Stimulated activated CD8-positive, alpha-beta memory T cell treated with anti-CD3 and anti-CD28 coated beads, Interleukin-7, amount 100 ng/mL, for 1 hour (primary cell): ENCODE measurements around the gene GALNT9.
"Not testable (repeated sequence)": the region's sequence is repeated elsewhere in the genome, so short reads cannot be mapped to it uniquely, and the experiment has no call there.

Source experiments
- DNase-seq, 2 donors: peaks; one replicate each; pipeline ENCODE4 v3.0.0-alpha.2; 2020; ENCODE audit warnings: low read depth in 2 of 2

GALNT9 gene

DNA sequence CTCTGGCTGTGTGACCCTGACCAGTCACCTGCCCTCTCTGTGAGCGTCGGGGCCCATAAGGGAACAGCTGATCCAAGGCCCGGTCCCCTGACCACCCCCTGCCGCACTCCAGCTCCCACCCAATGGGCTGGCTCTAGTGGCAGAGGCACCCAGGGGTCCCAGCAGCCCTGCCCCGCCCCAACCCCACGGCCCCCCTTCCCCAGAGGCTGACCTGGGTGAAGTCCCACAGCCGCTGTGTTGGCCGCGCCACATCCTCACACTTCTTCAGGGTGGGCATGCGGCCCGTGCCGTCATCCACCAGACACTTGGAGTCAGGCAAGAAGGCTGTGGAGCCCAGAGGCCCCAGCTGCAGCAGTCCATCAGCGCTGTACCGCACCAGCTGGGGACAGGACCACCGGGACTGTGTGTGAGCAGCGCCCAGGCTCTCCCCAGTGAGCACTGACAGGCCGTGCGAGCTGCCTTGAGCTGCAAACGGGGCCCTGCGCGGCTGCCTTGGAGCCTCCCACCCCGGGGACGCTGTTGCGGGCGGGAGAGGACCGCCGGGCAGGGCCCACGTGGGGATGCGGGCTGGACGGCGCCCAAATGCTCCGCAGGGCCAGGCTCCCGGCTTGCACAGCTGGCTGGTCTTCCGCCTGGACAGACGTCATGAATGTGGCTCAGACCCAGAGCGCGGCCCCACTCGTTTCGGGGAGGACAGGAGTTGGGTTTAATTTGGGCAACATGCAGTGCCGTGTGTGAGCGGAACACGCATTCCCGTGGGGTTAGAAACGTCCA, 131.6 kb downstream of the GALNT9 start:
- no peak for DNase-seq

DNA sequence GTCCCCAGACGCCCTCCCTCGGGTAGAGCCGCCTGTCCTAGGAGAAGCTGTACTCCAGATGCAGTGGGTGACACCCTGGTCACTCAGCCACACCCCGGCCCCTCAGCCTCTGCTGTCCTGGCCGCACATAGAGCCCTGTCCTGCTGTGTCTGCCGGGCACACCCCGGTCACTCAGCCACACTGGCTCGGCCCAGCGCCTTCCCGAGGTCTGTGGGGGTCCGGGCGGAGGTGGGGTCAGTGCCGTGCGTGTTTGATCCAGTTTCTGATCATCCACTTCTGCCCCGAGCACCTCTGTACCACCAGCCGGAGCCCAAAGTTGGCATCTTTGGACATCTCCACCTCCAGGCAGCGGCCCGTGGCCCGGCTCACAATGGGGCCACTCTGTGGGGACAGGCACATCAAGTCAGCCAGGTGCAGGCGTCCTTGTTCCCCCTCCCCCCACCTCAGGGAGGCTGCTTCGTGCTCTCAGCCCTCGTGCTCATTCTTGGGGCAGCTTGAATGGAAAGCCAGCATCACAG, 132.5 kb downstream of the GALNT9 start:
- no peak for DNase-seq

DNA sequence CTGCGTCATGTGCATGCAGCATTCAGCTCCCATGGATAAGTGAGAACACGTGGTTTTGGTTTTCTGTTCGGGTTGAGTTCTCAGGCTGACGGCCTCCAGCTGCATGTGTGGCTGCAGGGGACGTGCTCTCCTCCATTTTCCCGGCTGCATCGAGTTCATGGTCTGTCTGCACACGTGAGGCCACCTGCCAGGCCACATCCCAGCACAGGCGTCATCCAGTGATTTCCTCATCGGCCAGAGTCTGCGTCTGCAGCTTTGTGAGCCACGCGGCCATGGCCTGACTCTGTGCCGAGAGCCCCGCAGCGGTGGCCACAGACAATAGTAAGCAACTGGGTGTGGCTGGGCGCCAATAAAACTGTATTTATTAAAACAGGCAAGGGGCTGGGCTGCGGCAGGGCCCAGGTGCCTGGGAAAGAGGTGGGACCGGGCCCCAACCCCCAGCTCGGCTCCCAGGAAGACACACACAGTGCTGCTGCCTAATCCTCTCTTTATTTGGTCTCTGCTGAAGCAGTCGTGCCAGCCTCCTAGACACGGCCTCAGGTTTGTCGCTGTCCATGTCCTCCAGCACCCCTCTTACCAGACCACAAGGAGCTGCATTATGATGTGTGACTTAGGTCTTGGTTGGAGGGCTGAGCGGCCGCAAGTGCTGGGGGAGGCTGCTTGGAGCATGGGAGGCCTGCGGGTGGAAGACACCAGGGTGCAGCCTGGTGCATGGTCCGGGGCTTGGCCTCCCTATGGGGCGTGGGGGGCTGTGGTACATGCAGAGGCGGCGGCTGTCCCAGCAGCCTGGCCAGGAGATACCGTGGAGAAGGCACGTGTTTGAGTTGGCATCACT, 133.1 kb downstream of the GALNT9 start:
- DNase-seq: no peak

DNA sequence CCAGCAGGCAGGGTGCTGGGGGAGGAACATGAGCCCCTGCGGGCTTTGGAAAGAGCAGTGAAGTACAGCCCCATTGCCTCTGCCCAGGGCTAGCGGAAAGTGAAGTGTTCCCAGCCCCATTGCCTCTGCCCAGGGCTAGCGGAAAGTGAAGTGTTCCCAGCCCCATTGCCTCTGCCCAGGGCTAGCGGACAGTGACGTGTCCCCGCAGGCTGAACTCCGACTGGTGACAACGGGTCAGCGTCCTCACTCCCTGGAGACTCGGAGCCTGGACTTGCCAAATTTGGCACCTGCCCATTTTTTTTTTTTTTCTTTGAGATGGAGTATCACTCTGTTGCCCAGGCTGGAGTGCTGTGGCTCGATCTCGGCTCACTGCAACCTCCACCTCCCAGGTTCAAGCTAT, 134.1 kb downstream of the GALNT9 start:
- DNase-seq: not testable (repeated sequence)

DNA sequence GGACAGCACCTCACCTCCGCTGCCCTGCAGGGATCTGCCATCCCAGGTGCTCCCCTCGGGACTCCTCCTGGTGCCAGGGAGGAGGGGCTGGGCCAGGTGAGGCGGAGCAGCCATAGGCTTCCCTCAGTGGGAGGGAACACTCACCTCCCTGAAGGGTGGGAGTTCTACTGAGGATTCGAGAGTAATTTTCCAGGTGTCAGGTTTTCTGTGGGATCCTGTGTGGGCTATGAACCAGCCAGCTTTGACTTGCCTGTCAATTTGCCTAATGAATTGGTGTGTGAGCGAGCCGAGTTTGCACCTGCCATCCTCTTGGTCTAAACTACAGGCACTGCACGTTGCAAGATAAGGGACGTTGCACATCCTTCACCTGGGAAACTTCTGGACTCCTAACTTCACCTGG, 134.8 kb downstream of the GALNT9 start:
- no peak for DNase-seq

DNA sequence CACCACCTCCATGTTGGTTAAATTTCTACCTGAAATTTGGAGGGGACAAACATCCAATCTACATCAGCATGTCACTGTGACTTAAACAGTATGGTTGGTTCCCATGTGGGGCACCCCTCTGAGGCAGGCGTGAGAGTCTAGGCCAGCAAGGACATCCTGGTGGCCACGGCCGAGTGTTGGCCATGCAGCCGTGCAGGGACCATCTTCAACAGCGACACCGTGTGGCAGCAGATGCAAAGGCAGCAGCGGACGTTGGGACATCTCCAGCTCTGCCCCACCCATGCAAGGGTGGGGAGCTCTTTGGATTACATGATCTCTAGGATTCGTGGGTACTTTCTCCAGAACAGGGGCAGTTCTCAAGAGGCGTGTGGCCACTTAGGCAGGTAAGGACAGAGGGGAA, 135.3 kb downstream of the GALNT9 start:
- DNase-seq: no peak

DNA sequence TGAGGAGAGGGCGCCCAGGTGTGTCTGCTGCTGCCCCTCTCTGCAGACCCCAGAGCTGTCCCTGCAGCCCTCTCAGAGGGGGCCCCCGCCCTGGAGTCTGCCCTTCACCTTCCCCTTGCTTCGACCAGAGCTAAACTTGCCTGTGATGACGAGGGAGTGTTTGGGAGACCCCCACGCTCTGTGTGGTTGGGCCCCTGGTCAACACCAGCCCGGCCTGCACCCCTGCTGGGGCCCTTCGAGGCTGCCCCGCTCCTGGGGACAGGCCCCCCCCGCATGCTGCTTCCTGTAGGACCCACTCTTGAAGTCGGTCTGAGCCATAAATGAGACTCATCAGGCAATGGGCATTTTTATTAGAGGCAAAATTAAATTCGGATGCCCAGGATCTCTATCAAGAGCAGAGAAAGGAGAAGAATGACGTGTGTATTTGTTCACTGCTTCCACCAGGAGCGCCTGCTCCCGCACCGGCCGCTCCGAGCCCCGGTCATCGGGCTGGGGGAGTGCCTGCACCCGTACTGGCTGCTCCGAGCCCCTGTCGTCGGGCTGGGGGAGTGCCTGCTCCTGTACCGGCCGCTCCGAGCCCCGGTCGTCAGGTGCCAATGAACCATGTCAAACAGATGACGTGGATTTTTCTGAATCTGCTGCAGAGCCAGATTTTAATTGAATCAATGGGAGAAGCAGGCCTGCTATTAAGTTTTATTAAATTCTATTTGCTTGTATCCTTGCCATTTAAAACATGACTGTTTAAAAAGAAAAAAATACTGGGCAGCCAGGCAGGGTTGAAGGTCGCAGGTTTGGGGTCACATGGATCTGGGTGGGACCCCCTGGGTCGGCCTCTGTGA, 137.5 kb downstream of the GALNT9 start:
- DNase-seq: no peak

DNA sequence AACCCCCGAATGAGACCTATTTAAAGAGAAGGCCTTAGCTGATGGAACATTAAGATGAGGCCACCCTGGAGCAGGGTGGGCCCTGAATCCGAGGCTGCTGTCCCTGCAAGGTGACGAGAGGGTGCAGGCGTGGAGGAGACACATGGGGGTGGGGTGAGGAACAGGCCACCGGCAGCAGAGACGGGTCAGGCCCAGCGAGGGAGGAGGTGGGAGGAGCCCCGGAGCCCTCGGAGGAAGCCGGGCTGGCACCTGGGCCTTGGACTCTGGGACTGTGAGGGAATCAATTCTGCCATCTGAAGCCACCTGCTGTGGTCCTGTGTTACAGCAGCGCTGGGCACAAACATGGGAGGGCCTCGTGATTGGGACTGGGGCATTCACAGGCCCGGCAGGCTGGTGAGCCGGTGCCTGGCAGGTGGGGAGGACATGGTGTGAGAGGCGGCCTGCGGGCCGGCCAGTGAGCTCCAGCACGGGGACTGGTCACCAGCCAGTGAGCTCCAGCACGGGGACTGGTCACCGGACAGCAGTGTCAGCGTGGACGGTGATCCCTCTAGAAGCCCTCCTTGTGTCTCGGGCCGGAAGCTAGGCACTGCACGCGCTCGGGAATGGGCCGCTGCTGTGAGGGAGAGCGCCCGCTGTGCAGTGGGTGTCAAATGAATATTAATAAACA, 138.4 kb downstream of the GALNT9 start:
- no peak for DNase-seq

DNA sequence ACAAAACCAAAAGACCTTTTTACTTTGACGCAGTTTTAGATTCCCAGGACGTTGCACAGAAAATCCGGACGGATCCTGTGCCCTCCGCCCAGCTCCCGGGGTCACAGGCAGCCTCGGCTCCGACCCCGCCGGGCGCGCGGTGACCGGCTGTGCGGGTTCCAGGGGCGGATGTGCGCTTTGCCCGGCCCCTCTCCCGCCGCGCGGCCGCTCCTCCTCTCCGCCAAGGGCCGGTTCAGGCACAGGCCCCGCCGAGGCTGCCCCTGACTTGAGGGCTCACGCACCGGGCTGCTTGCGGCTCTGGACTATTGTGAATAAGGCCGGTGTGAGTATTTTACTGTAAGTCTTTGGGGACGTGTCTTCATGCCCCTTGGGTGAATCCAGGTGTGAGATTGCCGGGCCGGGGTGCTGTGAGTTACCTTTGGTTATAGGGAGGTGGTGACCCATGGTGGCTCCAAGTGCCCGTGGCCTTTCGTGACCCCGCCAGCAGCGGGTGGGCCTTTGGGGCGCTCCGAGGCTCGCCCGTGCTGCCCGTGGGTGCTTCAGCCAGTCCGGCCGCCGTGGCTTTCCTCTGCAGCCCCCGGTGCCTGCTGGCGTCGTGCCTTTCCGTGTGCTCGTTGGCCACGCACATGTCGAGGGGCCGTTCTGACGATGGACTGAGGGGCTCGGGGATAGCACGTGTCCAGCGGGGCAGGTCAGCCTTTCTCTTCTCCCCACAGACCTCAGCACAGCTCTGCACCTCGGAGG, 139.2 kb downstream of the GALNT9 start:
- no peak for DNase-seq

DNA sequence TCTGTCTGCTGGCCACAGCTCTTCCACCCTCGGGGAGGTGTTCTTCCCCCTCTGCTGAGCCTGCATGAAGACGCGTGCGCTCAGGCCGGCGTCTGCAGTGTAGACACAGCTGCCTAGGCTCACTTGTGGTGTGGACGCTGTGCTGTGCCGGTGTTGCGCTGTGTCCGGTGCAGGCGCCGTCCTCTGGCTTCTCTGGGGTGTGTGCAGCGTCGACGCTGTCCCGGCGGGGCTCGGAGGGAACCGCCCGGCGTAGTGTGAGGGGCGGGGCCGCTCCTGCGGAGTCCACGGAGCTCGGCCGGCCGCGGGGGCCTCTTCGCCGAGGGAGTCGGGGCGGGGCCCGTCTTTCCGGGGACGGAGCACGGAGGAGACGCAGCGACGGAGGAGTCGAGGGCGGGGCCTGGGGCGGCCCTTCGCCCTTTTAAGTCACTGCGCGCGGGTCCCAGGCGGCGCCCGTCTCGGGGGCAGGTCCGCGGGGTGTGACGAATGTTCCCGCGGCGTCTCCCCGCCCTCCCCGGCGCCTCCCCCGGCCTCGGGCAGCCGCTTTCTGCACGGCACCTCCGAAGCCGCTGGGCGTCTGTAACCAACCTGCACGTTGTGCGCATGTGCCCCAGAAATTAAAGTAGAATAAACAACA, 139.9 kb downstream of the GALNT9 start:
- DNase-seq: peak; percentile 81 to 83

DNA sequence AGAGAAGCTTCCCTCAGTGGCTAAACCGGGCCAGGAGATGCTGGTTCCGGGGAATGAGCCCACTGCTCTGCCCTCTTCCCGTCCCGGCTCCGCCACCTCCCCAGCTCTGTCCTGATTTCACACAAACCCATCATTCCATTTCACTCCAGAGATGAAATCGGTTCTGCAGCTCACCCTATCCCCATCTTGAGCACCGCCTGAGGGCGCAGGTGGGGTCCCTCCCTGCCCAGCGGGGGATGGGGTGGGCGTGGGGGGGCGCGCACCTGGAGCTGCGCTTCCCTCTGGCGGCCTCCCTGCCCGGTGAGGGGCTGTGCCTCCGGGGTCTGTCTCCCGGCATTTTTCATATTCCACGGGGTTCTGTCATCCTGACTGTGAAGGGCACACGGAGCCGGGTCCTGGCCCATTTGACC, 140.5 kb downstream of the GALNT9 start:
- no peak for DNase-seq

DNA sequence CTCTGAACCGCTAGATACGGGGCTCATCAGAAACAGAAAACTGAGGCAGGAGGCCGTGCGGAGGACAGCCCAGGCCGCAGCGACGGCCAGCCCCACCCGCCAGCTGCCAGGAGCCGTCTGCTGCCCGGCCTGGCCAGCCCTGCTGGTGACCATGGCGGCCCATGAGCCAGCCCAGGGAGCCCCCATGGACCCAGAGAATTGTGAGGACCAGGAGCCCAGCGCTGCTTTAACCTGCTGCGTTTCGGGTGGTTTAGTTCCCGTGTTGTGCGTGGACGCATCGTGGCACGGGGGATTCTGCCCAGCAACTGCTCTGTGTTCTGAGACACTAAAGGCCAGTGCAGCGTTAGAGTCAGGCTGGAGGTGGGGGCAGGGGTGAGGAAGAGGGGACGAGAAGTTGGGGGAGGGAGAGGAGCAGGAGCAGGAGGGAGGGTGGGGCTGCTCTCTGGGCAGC, 140.9 kb downstream of the GALNT9 start:
- DNase-seq: no peak

DNA sequence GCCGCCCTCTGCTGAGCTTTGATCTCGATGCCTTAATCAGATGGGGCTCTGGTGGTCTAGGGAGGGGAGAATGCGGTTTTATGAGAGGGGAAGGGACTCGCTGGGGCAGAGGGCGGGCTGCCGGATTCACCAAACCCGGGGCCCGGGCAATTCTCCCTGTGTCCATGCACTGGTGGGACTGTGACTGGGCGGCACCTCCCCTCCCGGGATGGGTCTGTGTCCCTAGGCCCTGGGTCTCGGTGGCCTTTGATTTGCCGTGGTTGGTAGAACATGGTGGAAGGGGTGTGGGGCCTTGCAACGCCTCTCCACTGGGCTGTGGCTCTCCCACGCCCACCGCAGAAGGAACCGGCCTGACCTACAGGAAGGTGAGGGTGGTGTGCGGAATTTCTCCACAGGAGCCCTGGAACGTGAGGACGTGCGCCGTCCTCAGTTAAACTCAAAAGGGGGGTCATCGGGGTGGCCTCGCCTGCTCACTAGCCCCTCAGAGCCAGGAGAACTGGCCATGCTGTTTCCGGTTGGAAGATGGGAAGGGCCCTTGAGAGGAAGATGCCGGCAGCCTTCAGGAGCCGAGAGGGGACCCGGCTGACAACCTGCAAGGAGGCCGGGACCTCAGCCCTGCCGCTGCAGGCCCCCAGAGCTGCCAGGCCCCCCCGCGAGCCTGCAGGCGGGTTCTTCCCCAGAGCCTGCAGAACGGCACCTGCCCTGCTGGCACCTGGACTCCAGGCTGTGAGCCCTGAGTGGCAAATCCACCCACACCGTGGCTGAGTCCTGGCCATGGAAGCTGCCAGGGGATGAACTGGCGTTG, 141.5 kb downstream of the GALNT9 start:
- DNase-seq: no peak

DNA sequence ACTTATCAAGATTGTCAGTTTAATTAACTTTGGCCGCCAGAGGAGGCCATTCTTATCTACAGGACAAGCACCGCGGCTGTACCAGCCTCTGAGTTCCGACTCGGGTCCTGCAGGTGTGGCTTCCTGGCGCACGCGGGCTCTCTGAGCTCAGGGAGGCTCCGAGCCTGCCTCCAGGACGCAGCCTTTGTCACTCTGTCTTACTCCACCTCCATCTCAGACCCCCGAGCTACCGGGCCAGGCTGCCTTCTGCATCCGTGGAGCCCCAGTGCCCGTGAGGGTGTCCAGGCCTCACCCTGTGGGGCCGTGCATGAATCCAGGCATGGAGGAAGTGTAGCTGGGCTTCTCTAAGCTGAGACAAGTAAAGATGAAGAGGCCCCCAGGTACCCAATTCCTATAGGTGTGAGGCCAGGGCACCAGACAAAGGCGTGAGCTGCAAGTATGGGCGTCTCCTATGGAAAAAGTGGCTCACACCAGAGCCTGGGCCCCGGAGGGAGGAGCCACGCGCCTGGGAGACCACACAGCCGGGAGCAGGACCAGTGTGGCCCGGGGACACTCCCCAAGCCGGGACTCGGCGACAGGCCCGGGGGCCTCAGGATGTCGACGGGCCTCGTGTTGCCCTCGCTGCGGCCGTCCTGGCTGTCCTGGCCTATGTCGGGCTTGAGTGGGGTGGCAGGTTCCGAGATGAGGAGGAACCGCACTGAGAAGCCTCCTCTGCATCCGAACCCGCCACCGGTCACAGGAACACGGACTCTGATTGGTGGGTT, 142.3 kb downstream of the GALNT9 start:
- no peak for DNase-seq

DNA sequence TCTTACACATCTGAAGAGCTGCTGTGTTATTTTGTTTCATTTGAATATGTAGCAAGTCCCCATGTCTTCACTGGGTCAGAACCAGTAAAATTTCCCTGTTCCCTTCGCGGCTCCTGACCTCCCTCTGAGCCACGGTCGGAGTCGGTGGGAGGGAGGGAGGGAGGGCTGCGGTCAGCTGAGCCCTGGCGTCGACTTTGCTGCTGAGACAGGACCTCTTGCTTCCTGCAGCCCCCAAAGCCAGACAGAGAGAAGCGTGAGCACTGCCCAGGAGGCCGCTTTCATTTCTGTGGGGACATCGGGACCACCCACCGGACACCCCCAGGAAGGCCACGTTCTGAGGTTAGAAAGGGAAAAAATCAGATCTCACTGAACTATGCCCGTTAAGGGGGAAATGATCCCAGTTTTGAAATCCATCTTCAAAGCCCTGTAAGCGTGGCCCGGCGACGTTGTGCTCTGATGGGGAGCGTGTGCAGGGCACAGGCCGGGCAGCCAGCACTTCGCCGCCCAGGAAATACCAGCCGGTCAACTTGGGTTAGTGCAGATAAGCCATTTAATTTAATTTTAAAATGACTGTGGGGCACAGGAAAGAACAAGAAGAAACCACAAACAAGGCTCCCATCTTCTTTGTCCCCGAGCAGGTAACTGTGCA, 143.1 kb downstream of the GALNT9 start:
- DNase-seq: no peak

DNA sequence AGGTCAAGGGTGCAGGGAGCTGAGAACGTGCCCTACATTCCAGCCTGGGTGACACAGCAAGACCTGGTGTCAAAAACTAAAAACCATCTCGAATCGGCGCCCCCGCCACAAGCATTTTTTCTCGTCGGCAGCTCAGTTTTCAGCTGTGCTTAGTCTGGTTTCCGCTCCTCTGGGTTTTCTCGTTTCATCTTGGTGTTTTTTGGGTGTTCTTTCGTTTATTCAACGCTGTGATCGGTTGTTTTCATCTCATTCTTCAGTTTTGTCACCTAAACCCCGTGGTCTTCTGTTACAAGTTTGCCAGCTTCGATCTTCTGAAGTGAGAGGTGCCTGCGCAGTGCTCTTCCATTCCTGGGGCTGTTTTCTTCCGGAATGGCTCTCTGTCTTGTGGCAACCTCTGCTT, 143.7 kb downstream of the GALNT9 start:
- DNase-seq: no peak

DNA sequence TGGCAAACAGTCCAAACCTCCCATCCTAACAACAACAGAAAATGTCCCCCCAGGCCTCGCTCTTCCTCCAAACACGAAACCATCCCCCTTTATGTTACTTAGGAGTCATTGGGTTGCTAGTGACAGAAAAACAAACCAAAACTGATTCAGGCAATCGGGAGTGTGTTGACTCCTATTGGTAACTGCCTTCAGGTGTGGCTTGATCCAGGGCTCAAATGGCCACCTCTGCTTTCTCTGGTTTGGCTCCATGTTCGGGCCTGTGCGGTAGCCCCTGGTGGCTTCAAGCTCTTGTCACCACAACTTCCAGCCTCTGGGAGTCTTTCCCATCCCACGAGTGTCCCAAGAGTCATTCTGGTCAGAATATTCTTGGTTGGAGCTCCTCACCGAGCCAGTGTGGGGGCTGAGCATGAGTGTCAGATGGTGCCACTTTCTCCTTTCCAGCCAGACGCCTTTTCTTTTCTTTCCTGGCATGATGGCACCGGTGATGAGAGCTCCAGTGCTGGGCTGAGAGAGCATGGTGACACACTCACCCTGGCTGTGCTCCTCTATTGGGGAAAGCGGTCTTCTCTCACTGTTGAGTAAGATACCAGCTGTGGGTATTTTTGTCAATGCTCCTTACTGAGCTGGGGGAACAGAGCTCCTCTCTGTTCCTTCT, 146.6 kb downstream of the GALNT9 start:
- no peak for DNase-seq
